WTC11 (cell line): Measurements from ENCODE around the gene SALL1. TPM values are rescaled to one million over a fixed set of nuclear protein-coding genes. Genes with fewer than 3 reads are reported as not detected.
A peak's percentile ranks its signal among the peaks of the same experiment; 100 is the strongest.

Source experiments
- ATAC-seq: fragments of 200-7000 bp; cut with Tn5 transposase; 2 replicates; pipeline ENCODE4 v1.10.0; 2021; ENCODE audit warnings: mild to moderate bottlenecking, moderate library complexity
- CTCF ChIA-PET: fragments of 300-600 bp; sonication (Branson Sonifier 250); formaldehyde crosslinking; loops from one replicate; lab custom pipeline; 2021; ENCODE audit warnings: antibody characterized with exemption; lab: Charles Lee
- POLR2A ChIA-PET: fragments of 350-600 bp; sonication (Branson Sonifier 250); formaldehyde crosslinking; loops from one replicate; lab custom pipeline; 2021; ENCODE audit warnings: antibody characterized with exemption; lab: Charles Lee
- DNase-seq: peaks from one replicate; pipeline ENCODE4 v3.0.0; 2021; ENCODE audit warnings: low spot score
- H3K27ac Mint-ChIP-seq: 2 replicates; pipeline ENCODE4 v1.8.0; 2021; ENCODE audit warnings: mixed read lengths
- H3K27me3 Mint-ChIP-seq: 2 replicates; pipeline ENCODE4 v1.8.0; 2021; ENCODE audit warnings: low read depth, mild to moderate bottlenecking, moderate library complexity, mixed read lengths
- H3K36me3 Mint-ChIP-seq: 2 replicates; pipeline ENCODE4 v1.8.0; 2021; ENCODE audit warnings: mixed read lengths
- H3K4me1 Mint-ChIP-seq: 2 replicates; pipeline ENCODE4 v1.8.0; 2022; ENCODE audit warnings: mixed read lengths
- H3K4me3 Mint-ChIP-seq: 2 replicates; pipeline ENCODE4 v1.8.0; 2021; ENCODE audit warnings: mild to moderate bottlenecking, moderate library complexity, mixed read lengths
- H3K9me3 Mint-ChIP-seq: 2 replicates; pipeline ENCODE4 v1.8.0; 2021; ENCODE audit warnings: mixed read lengths
- CREM ChIP-seq: sonication (generic); formaldehyde crosslinking; IDR thresholded peaks from 2 replicates; pipeline ENCODE4 v1.8.1; 2022; ENCODE audit warnings: mild to moderate bottlenecking, missing genetic modification reagents, moderate library complexity
- ELF4 ChIP-seq: sonication (generic); formaldehyde crosslinking; IDR thresholded peaks from 2 replicates; pipeline ENCODE4 v1.8.1; 2022; ENCODE audit warnings: low read depth, mild to moderate bottlenecking, moderate library complexity, missing genetic modification reagents
- ETV6 ChIP-seq: sonication (generic); formaldehyde crosslinking; IDR thresholded peaks from 2 replicates; pipeline ENCODE4 v1.8.1; 2022; ENCODE audit warnings: mild to moderate bottlenecking, missing genetic modification reagents
- NFATC4 ChIP-seq: fragments of 250-450 bp; sonication (Bioruptor Pico); IDR thresholded peaks from 2 replicates; pipeline ENCODE4 v1.9.0; 2021; ENCODE audit warnings: mild to moderate bottlenecking
- RORB ChIP-seq: fragments of 250-450 bp; sonication (Bioruptor Pico); IDR thresholded peaks from 2 replicates; pipeline ENCODE4 v1.9.0; 2021; ENCODE audit warnings: mild to moderate bottlenecking
- SMAD4 ChIP-seq: sonication (generic); formaldehyde crosslinking; IDR thresholded peaks from 2 replicates; pipeline ENCODE4 v1.8.0; 2022; ENCODE audit warnings: mild to moderate bottlenecking, missing genetic modification reagents
- TEAD1 ChIP-seq: sonication (generic); formaldehyde crosslinking; IDR thresholded peaks from 2 replicates; pipeline ENCODE4 v1.8.0; 2022; ENCODE audit warnings: mild to moderate bottlenecking, missing genetic modification reagents
- ZBTB21 ChIP-seq: sonication (generic); formaldehyde crosslinking; IDR thresholded peaks from 2 replicates; pipeline ENCODE4 v1.8.1; 2023; ENCODE audit warnings: mild to moderate bottlenecking, missing genetic modification reagents, borderline replicate concordance
- total RNA-seq: library from RNA; stranded (reverse); gene quantifications from 3 replicates; pipeline ENCODE4 v1.2.3, GENCODE V29; 2021
- TF ChIP-seq, protein P1 (sequence below): sonication (generic); formaldehyde crosslinking; IDR thresholded peaks from 2 replicates; pipeline ENCODE4 v1.8.1; 2023; ENCODE audit warnings: mild to moderate bottlenecking, missing genetic modification reagents, borderline replicate concordance
- TF ChIP-seq, protein P2 (sequence below): fragments of 250-450 bp; sonication (Bioruptor Pico); IDR thresholded peaks from 2 replicates; pipeline ENCODE4 v1.9.0; 2021; ENCODE audit warnings: mild to moderate bottlenecking, borderline replicate concordance
- TF ChIP-seq, protein P3 (sequence below): sonication (generic); formaldehyde crosslinking; IDR thresholded peaks from 2 replicates; pipeline ENCODE4 v1.8.0; 2022; ENCODE audit warnings: mild to moderate bottlenecking, missing genetic modification reagents
- TF ChIP-seq, protein P4 (sequence below): sonication (generic); formaldehyde crosslinking; IDR thresholded peaks from 2 replicates; pipeline ENCODE4 v1.8.0; 2022; ENCODE audit warnings: missing genetic modification reagents
- TF ChIP-seq, protein P5 (sequence below): fragments of 250-450 bp; sonication (Bioruptor Pico); IDR thresholded peaks from 2 replicates; pipeline ENCODE4 v1.9.0; 2021; ENCODE audit warnings: mild to moderate bottlenecking
- TF ChIP-seq, protein P6 (sequence below): sonication (generic); formaldehyde crosslinking; IDR thresholded peaks from 2 replicates; pipeline ENCODE4 v1.8.1; 2023; ENCODE audit warnings: mild to moderate bottlenecking, missing genetic modification reagents, moderate library complexity
- TF ChIP-seq, protein P7 (sequence below): fragments of 200-600 bp; IDR thresholded peaks from 2 replicates; pipeline ENCODE4 v1.8.0; 2022; ENCODE audit warnings: antibody characterized with exemption

SALL1 gene
- total RNA-seq, 1 experiment from 2014 or later = 63.9 TPM

DNA sequence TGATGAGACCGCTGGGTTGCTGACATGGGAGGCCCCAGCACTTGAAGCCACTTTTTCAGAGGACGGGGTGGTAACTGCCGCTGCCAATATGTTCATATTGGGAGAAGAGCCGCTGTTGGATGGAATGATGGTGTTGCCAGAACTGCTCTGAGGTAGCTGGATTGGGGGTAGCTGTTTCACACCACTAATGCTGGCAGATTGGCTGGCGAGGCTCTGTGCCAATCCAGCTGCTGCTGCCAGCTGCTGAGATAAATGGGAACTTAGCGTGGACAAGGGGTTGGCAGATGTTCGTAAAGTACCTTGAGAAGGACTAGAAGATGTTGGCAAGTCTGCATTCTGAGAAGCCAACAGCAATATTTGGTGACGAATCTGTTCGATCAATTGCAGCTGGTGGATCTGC is 10.0 kb downstream of the SALL1 start:
- ATAC-seq (no peak), DNase-seq (no peak)
- no peak for TF ChIP-seq ETV6 (CRISPR knock-in tag)
- no peak for TF ChIP-seq NFATC4 (CRISPR knock-in tag)
- no peak for TF ChIP-seq ELF4
- TF ChIP-seq, protein P1, sequence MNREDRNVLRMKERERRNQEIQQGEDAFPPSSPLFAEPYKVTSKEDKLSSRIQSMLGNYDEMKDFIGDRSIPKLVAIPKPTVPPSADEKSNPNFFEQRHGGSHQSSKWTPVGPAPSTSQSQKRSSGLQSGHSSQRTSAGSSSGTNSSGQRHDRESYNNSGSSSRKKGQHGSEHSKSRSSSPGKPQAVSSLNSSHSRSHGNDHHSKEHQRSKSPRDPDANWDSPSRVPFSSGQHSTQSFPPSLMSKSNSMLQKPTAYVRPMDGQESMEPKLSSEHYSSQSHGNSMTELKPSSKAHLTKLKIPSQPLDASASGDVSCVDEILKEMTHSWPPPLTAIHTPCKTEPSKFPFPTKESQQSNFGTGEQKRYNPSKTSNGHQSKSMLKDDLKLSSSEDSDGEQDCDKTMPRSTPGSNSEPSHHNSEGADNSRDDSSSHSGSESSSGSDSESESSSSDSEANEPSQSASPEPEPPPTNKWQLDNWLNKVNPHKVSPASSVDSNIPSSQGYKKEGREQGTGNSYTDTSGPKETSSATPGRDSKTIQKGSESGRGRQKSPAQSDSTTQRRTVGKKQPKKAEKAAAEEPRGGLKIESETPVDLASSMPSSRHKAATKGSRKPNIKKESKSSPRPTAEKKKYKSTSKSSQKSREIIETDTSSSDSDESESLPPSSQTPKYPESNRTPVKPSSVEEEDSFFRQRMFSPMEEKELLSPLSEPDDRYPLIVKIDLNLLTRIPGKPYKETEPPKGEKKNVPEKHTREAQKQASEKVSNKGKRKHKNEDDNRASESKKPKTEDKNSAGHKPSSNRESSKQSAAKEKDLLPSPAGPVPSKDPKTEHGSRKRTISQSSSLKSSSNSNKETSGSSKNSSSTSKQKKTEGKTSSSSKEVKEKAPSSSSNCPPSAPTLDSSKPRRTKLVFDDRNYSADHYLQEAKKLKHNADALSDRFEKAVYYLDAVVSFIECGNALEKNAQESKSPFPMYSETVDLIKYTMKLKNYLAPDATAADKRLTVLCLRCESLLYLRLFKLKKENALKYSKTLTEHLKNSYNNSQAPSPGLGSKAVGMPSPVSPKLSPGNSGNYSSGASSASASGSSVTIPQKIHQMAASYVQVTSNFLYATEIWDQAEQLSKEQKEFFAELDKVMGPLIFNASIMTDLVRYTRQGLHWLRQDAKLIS = no peak
- TF ChIP-seq, protein P2, sequence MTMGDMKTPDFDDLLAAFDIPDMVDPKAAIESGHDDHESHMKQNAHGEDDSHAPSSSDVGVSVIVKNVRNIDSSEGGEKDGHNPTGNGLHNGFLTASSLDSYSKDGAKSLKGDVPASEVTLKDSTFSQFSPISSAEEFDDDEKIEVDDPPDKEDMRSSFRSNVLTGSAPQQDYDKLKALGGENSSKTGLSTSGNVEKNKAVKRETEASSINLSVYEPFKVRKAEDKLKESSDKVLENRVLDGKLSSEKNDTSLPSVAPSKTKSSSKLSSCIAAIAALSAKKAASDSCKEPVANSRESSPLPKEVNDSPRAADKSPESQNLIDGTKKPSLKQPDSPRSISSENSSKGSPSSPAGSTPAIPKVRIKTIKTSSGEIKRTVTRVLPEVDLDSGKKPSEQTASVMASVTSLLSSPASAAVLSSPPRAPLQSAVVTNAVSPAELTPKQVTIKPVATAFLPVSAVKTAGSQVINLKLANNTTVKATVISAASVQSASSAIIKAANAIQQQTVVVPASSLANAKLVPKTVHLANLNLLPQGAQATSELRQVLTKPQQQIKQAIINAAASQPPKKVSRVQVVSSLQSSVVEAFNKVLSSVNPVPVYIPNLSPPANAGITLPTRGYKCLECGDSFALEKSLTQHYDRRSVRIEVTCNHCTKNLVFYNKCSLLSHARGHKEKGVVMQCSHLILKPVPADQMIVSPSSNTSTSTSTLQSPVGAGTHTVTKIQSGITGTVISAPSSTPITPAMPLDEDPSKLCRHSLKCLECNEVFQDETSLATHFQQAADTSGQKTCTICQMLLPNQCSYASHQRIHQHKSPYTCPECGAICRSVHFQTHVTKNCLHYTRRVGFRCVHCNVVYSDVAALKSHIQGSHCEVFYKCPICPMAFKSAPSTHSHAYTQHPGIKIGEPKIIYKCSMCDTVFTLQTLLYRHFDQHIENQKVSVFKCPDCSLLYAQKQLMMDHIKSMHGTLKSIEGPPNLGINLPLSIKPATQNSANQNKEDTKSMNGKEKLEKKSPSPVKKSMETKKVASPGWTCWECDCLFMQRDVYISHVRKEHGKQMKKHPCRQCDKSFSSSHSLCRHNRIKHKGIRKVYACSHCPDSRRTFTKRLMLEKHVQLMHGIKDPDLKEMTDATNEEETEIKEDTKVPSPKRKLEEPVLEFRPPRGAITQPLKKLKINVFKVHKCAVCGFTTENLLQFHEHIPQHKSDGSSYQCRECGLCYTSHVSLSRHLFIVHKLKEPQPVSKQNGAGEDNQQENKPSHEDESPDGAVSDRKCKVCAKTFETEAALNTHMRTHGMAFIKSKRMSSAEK (CRISPR knock-in tag) = no peak
- TF ChIP-seq, protein P3, sequence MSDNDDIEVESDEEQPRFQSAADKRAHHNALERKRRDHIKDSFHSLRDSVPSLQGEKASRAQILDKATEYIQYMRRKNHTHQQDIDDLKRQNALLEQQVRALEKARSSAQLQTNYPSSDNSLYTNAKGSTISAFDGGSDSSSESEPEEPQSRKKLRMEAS = no peak
- TF ChIP-seq TEAD1 (CRISPR knock-in tag) = no peak
- TF ChIP-seq, protein P4, sequence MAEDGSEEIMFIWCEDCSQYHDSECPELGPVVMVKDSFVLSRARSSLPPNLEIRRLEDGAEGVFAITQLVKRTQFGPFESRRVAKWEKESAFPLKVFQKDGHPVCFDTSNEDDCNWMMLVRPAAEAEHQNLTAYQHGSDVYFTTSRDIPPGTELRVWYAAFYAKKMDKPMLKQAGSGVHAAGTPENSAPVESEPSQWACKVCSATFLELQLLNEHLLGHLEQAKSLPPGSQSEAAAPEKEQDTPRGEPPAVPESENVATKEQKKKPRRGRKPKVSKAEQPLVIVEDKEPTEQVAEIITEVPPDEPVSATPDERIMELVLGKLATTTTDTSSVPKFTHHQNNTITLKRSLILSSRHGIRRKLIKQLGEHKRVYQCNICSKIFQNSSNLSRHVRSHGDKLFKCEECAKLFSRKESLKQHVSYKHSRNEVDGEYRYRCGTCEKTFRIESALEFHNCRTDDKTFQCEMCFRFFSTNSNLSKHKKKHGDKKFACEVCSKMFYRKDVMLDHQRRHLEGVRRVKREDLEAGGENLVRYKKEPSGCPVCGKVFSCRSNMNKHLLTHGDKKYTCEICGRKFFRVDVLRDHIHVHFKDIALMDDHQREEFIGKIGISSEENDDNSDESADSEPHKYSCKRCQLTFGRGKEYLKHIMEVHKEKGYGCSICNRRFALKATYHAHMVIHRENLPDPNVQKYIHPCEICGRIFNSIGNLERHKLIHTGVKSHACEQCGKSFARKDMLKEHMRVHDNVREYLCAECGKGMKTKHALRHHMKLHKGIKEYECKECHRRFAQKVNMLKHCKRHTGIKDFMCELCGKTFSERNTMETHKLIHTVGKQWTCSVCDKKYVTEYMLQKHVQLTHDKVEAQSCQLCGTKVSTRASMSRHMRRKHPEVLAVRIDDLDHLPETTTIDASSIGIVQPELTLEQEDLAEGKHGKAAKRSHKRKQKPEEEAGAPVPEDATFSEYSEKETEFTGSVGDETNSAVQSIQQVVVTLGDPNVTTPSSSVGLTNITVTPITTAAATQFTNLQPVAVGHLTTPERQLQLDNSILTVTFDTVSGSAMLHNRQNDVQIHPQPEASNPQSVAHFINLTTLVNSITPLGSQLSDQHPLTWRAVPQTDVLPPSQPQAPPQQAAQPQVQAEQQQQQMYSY (CRISPR knock-in tag) = no peak
- Mint-ChIP-seq H3K4me1 (peaks cover 48% of the 10 kb centered on the region), H3K9me3 (no peaks in the 10 kb centered on the region), H3K4me3 (no peak overlapping the region), H3K36me3 (peaks cover 68% of the 10 kb centered on the region), H3K27me3 (no peaks in the 10 kb centered on the region), H3K27ac (no peak overlapping the region)
- ChIA-PET CTCF (no interaction called here), POLR2A (interaction anchor here (0.9 kb wide), 1 partner anchor 16 kb away, joined by 4 read pairs; no protein-coding TSS in a partner anchor)

DNA sequence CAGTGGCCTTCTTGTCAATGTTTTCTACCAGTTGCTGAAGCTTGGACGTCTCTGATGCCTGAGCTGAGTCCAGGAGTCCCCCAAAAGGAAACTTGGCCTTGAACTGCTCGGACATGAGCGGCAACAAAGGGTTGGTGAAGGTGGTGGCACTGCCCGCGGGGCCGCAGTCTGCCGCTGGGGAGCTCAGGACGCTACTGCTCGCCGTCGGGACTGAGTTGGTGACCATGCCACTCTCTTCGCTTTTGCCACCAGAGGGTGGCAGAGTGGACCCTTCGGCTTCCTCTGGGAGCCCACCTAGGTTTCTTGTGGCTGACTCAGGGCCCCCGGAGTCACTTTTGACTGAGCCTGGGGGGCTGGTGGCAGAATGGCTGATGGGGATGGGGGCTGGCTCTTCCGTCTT is 11.0 kb downstream of the SALL1 start:
- peaks cover 48% of the 10 kb centered on the region for H3K4me1 Mint-ChIP-seq
- no peaks in the 10 kb centered on the region for H3K27me3 Mint-ChIP-seq
- POLR2A ChIA-PET = no interaction called here
- CTCF ChIA-PET = interaction anchor here (0.6 to 0.8 kb wide), 2 partner anchors 12 to 96 kb away, joined by 3 read pairs; no protein-coding TSS in a partner anchor
- no peaks in the 10 kb centered on the region for H3K9me3 Mint-ChIP-seq
- DNase-seq (no peak), ATAC-seq (peak; percentile 22; the same call in 1 of the 2 replicates)
- no peak overlapping the region for H3K27ac Mint-ChIP-seq
- H3K36me3 Mint-ChIP-seq = peaks cover 70% of the 10 kb centered on the region
- no peak overlapping the region for H3K4me3 Mint-ChIP-seq
- TF ChIP-seq SMAD4 (no peak), TEAD1 (CRISPR knock-in tag) (no peak), ZBTB21 (CRISPR knock-in tag) (no peak), RORB (no peak), CREM (CRISPR knock-in tag) (no peak)
- TF ChIP-seq, protein P5, sequence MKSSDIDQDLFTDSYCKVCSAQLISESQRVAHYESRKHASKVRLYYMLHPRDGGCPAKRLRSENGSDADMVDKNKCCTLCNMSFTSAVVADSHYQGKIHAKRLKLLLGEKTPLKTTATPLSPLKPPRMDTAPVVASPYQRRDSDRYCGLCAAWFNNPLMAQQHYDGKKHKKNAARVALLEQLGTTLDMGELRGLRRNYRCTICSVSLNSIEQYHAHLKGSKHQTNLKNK (CRISPR knock-in tag) = no peak
- TF ChIP-seq, protein P6, sequence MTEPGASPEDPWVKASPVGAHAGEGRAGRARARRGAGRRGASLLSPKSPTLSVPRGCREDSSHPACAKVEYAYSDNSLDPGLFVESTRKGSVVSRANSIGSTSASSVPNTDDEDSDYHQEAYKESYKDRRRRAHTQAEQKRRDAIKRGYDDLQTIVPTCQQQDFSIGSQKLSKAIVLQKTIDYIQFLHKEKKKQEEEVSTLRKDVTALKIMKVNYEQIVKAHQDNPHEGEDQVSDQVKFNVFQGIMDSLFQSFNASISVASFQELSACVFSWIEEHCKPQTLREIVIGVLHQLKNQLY (CRISPR knock-in tag) = no peak
- TF ChIP-seq, protein P7, sequence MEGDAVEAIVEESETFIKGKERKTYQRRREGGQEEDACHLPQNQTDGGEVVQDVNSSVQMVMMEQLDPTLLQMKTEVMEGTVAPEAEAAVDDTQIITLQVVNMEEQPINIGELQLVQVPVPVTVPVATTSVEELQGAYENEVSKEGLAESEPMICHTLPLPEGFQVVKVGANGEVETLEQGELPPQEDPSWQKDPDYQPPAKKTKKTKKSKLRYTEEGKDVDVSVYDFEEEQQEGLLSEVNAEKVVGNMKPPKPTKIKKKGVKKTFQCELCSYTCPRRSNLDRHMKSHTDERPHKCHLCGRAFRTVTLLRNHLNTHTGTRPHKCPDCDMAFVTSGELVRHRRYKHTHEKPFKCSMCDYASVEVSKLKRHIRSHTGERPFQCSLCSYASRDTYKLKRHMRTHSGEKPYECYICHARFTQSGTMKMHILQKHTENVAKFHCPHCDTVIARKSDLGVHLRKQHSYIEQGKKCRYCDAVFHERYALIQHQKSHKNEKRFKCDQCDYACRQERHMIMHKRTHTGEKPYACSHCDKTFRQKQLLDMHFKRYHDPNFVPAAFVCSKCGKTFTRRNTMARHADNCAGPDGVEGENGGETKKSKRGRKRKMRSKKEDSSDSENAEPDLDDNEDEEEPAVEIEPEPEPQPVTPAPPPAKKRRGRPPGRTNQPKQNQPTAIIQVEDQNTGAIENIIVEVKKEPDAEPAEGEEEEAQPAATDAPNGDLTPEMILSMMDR = no peak
- TF ChIP-seq, protein P1 = no peak
